ENCODE measurements around the gene AGAP3. TPM values are rescaled to one million over a fixed set of nuclear protein-coding genes. Genes with fewer than 3 reads are reported as not detected.

The AGAP3 gene
- total and polyA plus RNA-seq, 8 donors, result 83.3 to 167 (median 100) TPM

DNA sequence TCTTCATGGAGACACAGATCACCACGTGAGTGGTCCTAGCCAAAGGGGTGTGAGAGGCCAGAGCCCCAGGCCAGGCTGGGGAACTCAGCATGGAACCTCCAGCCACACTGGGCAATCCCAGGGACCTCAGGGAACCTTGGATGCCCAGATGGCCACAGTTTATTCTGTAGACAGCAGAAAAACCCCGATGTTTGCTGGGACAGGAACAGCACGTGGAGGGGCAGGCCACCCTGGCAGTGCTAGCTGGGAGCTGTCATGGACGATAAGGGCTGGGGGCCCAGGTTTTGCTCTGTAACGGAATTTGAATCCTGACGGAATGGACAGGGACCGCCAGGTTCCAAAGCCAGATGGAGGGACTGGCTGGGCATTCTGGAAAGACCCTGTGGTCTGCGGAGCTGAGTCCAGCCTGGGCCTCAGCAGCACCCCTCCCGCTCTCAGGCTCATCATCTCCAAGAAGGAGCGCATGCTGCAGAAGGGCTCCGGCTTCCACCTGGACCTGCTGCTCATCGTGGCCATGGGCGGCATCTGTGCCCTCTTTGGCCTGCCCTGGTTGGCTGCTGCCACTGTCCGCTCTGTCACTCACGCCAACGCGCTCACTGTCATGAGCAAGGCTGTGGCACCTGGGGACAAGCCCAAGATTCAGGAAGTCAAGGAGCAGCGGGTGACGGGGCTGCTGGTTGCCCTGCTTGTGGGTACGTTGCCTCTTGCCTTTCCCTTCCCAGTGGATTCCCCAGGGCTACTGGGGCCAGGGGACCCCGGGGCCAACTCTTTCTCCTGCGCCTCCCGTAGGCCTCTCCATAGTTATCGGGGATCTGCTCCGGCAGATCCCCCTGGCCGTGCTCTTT is 11.2 kb upstream of the AGAP3 start:
- Histone ChIP-seq H3K4me3 (no peak overlapping the region), H3K27ac (no peak overlapping the region), H3K4me1 (peaks cover 16 to 25% of the 10 kb centered on the region in 2 donors), H3K36me3 (peaks cover 5 to 74% of the 10 kb centered on the region in 2 donors), H3K27me3 (no peaks in the 10 kb centered on the region), H3K9me3 (no peaks in the 10 kb centered on the region)
- ATAC-seq (no peak), DNase-seq (no peak)
- intact Hi-C loops (cut with DNase I), result no loop called here
- TF ChIP-seq, protein P1, sequence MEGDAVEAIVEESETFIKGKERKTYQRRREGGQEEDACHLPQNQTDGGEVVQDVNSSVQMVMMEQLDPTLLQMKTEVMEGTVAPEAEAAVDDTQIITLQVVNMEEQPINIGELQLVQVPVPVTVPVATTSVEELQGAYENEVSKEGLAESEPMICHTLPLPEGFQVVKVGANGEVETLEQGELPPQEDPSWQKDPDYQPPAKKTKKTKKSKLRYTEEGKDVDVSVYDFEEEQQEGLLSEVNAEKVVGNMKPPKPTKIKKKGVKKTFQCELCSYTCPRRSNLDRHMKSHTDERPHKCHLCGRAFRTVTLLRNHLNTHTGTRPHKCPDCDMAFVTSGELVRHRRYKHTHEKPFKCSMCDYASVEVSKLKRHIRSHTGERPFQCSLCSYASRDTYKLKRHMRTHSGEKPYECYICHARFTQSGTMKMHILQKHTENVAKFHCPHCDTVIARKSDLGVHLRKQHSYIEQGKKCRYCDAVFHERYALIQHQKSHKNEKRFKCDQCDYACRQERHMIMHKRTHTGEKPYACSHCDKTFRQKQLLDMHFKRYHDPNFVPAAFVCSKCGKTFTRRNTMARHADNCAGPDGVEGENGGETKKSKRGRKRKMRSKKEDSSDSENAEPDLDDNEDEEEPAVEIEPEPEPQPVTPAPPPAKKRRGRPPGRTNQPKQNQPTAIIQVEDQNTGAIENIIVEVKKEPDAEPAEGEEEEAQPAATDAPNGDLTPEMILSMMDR (IDR thresholded peaks at IDR 0.05), result no peak

DNA sequence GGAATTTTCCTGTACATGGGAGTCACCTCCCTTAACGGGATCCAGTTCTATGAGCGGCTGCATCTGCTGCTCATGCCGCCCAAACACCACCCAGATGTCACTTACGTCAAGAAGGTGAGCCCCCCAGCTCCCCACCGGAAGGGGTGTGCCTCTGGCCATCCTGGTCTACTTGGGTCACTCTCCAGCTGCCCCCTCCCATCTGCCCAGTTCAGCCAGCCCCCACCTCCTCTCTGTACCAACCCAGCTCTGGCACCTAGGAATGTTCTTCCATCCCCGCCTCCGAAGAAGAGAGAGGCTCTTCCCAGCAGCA is 10.7 kb upstream of the AGAP3 start:
- Histone ChIP-seq H3K27ac (no peak overlapping the region), H3K4me3 (no peak overlapping the region), H3K4me1 (peaks cover 16 to 27% of the 10 kb centered on the region in 2 donors), H3K36me3 (peaks cover 5 to 68% of the 10 kb centered on the region in 2 donors), H3K27me3 (no peaks in the 10 kb centered on the region), H3K9me3 (no peaks in the 10 kb centered on the region)
- ATAC-seq, result no peak
- TF ChIP-seq, protein P1 (IDR thresholded peaks at IDR 0.05), result no peak
- DNase-seq, result no peak
- intact Hi-C loops (cut with DNase I), result no loop called here

- H3K4me3 ChIP-seq, result no peak overlapping the region
- no peaks in the 10 kb centered on the region for H3K27me3 ChIP-seq
- ATAC-seq (no peak), DNase-seq (no peak)
- intact Hi-C loops (cut with DNase I), result no loop called here
- TF ChIP-seq, protein P1 (IDR thresholded peaks at IDR 0.05), result no peak
- H3K36me3 ChIP-seq, result peaks cover 5 to 64% of the 10 kb centered on the region in 2 donors
- H3K27ac ChIP-seq, result no peak overlapping the region
- H3K9me3 ChIP-seq, result no peaks in the 10 kb centered on the region
- H3K4me1 ChIP-seq, result peaks cover 18 to 29% of the 10 kb centered on the region in 2 donors
These were observed 10.3 kb upstream of the AGAP3 start for GRCh38 chr7:151075978-151076426.

- Histone ChIP-seq H3K4me1 (peaks cover 29 to 40% of the 10 kb centered on the region in 2 donors), H3K27me3 (no peaks in the 10 kb centered on the region), H3K4me3 (no peak overlapping the region), H3K27ac (no peak overlapping the region), H3K36me3 (peaks cover 5 to 53% of the 10 kb centered on the region in 2 donors), H3K9me3 (no peaks in the 10 kb centered on the region)
- intact Hi-C loops (cut with DNase I), result no loop called here
- DNase-seq (peak in 1 of 4 donors; percentile 81), ATAC-seq (no peak)
- TF ChIP-seq, protein P1 (IDR thresholded peaks at IDR 0.05), result no peak
These were observed 9.2 kb upstream of the AGAP3 start for GRCh38 chr7:151076863-151077704.

GRCh38 chr7:151077705-151078232 is 8.5 kb upstream of the AGAP3 start:
- TF ChIP-seq, protein P1 (IDR thresholded peaks at IDR 0.05), result no peak
- H3K4me3 ChIP-seq, result no peak overlapping the region
- H3K27me3 ChIP-seq, result no peaks in the 10 kb centered on the region
- intact Hi-C loops (cut with DNase I), result no loop called here
- H3K9me3 ChIP-seq, result no peaks in the 10 kb centered on the region
- peaks cover 35 to 46% of the 10 kb centered on the region in 2 donors for H3K4me1 ChIP-seq
- DNase-seq (no peak), ATAC-seq (no peak)
- no peak overlapping the region for H3K27ac ChIP-seq
- H3K36me3 ChIP-seq, result peaks cover 5 to 46% of the 10 kb centered on the region in 2 donors
